Spleen (tissue), 11 donors: Measurements from ENCODE around the gene ARMC9. TPM values are rescaled to one million over a fixed set of nuclear protein-coding genes. Genes with fewer than 3 reads are reported as not detected.

Experiments used
- DNase-seq: peaks from one replicate; pipeline ENCODE4 v3.0.0-alpha.2; 2020
- H3K27ac ChIP-seq, 8 donors: fragments of 200-600 bp; sonication (generic) in 7 of 8; 1 replicate in 4 of 8; 2 replicates in 4 of 8; pipeline versions ENCODE4 v1.5.0 to v1.8.0; 2016 to 2021; ENCODE audit warnings: inconsistent platforms in 4 of 8, mild to moderate bottlenecking in 4 of 8, moderate library complexity in 1 of 8
- H3K27me3 ChIP-seq, 7 donors: fragments of 200-600 bp; sonication (generic) in 6 of 7; replicated peaks in 1 of 7; 1 replicate in 4 of 7; 2 replicates in 3 of 7; pipeline versions ENCODE4 v1.5.0 to v1.8.0; 2016 to 2021; ENCODE audit warnings: inconsistent platforms in 3 of 7, mild to moderate bottlenecking in 1 of 7
- H3K36me3 ChIP-seq, 6 donors: fragments of 200-600 bp; sonication (generic) in 5 of 6; 1 replicate in 4 of 6; 2 replicates in 2 of 6; pipeline versions ENCODE4 v1.5.0 to v1.8.0; 2016 to 2021; ENCODE audit warnings: inconsistent platforms in 2 of 6
- H3K4me1 ChIP-seq, 6 donors: fragments of 200-600 bp; sonication (generic) in 5 of 6; 1 replicate in 3 of 6; 2 replicates in 3 of 6; pipeline versions ENCODE4 v1.5.0 to v1.8.0; 2016 to 2021; ENCODE audit warnings: inconsistent platforms in 3 of 6
- H3K4me3 ChIP-seq, 8 donors: fragments of 200-600 bp; sonication (generic) in 7 of 8; 1 replicate in 4 of 8; 2 replicates in 4 of 8; pipeline versions ENCODE4 v1.5.0 to v1.8.0; 2016 to 2021; ENCODE audit warnings: inconsistent platforms in 4 of 8, mild to moderate bottlenecking in 4 of 8, moderate library complexity in 2 of 8
- H3K9me3 ChIP-seq, 8 donors: fragments of 200-600 bp; sonication (generic) in 7 of 8; 1 replicate in 4 of 8; 2 replicates in 4 of 8; pipeline versions ENCODE4 v1.5.0 to v1.8.0; 2016 to 2021; ENCODE audit warnings: inconsistent platforms in 4 of 8
- POLR2A ChIP-seq, 3 donors: fragments of 450-650 bp; IDR thresholded peaks; one replicate each; pipeline ENCODE4 v1.5.1; 2017; ENCODE audit warnings: antibody characterized with exemption in 3 of 3, mild to moderate bottlenecking in 1 of 3
- POLR2AphosphoS5 ChIP-seq, 3 donors: sonication (generic); formaldehyde crosslinking; IDR thresholded peaks; one replicate each; pipeline ENCODE4 v1.5.1; 2017; ENCODE audit warnings: antibody characterized with exemption in 3 of 3
- whole genome bisulfite sequencing, 5 donors: extraction: QIAGEN DNeasy Blood & Tissue Kit in 3 of 5; methylation state at CpG; one replicate each; pipeline versions ENCODE4 v1.1.5 to v1.1.7; 2013 to 2018; 5-methylcytosine and 5-hydroxymethylcytosine counted together
- intact Hi-C: fragments of 100-400 bp; cut with DNase I; formaldehyde crosslinking; loops from one replicate; pipeline ENCODE4 v1.15.0; 2023; ENCODE audit warnings: low total_unique reads
- polyA plus RNA-seq, 3 donors: library from polyadenylated mRNA; stranded (reverse); fragments of 200-250 nt; gene quantifications; one replicate each; pipeline ENCODE4 v1.2.1, GENCODE V29; 2013
- total RNA-seq, 7 donors: library from RNA; depleted of rRNA in 3 of 7; stranded (reverse); fragments of >200 nt in 3 of 7; fragmentation: NEBNext Ultra II Directional in 4 of 7; extraction: Animal tissue kit (Norgen Biotek cat#: 25700) in 4 of 7; gene quantifications; one replicate each; pipeline versions ENCODE4 v1.1.0 to v1.2.1, GENCODE V29; 2016 to 2021
- TF ChIP-seq, protein P1 (sequence below), 11 experiments: fragments of 200-600 bp in 7 of 11; fragments of 450-650 bp in 4 of 11; sonication (generic) in 4 of 11; IDR thresholded peaks in 8 of 11; conservative IDR thresholded peaks in 3 of 11; 1 replicate in 7 of 11; 2 replicates in 4 of 11; pipeline versions ENCODE4 v1.4.0 to v1.8.0; 2016 to 2021; ENCODE audit warnings: antibody characterized with exemption in 11 of 11, inconsistent platforms in 4 of 11, mild to moderate bottlenecking in 1 of 11
- donor health status: healthy with polysubstance abuse.
- donor health status: DM: no; HTN: no; CAD: no; lungs with moderate emphysema.
- donor health status: DM: no; HTN: no; CAD: no.
- donor health status: Bipolar disorder and iron deficiency.
- donor health status: healthy.
- donor health status: DM: no; HTN: no; CAD: no.
- donor health status: DM: yes; HTN: yes; CAD: no.

Gene ARMC9
- total and polyA plus RNA-seq, 10 donors, result 0.83 to 8.9 (median 4.7) TPM

DNA sequence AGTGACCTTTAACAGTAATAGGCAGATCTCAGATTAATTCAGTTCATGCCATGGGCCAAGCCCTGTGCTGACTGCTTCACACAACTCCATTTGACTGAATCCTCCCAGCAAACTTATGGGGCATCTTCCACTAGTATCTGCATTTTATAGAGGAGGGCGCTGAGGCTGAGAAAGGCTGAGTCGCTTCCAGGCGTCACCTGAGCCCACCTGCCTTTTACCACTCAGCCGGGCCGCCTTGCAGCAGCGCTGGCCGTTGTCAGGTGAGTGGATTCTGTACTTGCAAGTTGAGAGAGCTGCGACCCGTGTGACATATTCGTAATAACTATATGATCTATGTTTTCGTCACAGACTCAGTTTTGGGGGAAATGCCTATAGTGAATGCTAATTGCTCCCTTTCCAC lies 137.8 kb downstream of the ARMC9 start:
- Histone ChIP-seq H3K27me3 (no peaks in the 10 kb centered on the region), H3K36me3 (peaks cover 0 to 5% (median 0%) of the 10 kb centered on the region in 6 donors), H3K4me1 (no peaks in the 10 kb centered on the region), H3K27ac (no peak overlapping the region), H3K9me3 (no peaks in the 10 kb centered on the region), H3K4me3 (no peak overlapping the region)
- intact Hi-C loops, result no loop called here
- TF ChIP-seq POLR2A (IDR thresholded peaks at IDR 0.05) (no peak), POLR2AphosphoS5 (IDR thresholded peaks at IDR 0.05) (no peak)
- TF ChIP-seq, protein P1, sequence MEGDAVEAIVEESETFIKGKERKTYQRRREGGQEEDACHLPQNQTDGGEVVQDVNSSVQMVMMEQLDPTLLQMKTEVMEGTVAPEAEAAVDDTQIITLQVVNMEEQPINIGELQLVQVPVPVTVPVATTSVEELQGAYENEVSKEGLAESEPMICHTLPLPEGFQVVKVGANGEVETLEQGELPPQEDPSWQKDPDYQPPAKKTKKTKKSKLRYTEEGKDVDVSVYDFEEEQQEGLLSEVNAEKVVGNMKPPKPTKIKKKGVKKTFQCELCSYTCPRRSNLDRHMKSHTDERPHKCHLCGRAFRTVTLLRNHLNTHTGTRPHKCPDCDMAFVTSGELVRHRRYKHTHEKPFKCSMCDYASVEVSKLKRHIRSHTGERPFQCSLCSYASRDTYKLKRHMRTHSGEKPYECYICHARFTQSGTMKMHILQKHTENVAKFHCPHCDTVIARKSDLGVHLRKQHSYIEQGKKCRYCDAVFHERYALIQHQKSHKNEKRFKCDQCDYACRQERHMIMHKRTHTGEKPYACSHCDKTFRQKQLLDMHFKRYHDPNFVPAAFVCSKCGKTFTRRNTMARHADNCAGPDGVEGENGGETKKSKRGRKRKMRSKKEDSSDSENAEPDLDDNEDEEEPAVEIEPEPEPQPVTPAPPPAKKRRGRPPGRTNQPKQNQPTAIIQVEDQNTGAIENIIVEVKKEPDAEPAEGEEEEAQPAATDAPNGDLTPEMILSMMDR (IDR thresholded peaks at IDR 0.05 in 8 of 11, conservative IDR thresholded peaks at IDR 0.05 in 3 of 11), result no peak
- DNase-seq, result no peak
- WGBS, 5 donors, result 90 to 96% (median 92%) methylated on average over 11 of the region's 11 CpGs

DNA sequence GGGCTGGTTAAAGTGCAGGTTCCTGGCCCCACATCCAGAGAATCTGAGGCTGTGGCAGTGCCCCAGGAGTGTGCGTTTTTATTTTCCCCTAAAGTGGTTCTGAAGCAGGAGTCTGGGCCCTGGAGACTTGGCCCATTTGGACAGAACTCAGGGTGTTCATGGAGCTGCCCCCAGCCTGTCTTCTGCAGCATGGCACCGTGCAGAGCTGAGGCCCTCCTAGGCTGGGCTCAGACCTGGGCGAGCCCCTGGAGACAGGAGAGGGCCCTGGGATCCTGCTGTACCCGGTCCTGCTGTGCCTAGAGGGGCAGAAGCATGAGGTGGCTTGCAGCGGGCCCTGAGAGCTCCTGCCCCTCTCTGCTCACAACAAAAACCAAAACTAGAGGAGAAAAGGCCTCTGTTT lies 138.3 kb downstream of the ARMC9 start:
- peaks cover 0 to 4% (median 0%) of the 10 kb centered on the region in 6 donors for H3K36me3 ChIP-seq
- WGBS, 5 donors, result 78 to 99% (median 89%) methylated on average over 4 to 5 of the region's 5 CpGs

GRCh38 chr2:231337807-231338759 lies 139.7 kb downstream of the ARMC9 start:
- TF ChIP-seq POLR2A (IDR thresholded peaks at IDR 0.05) (no peak), POLR2AphosphoS5 (IDR thresholded peaks at IDR 0.05) (no peak)
- TF ChIP-seq, protein P1 (IDR thresholded peaks at IDR 0.05 in 8 of 11, conservative IDR thresholded peaks at IDR 0.05 in 3 of 11), result no peak
- no peaks in the 10 kb centered on the region for H3K27me3 ChIP-seq
- no peak overlapping the region for H3K27ac ChIP-seq
- H3K9me3 ChIP-seq, result no peaks in the 10 kb centered on the region
- peaks cover 0 to 8% (median 0%) of the 10 kb centered on the region in 6 donors for H3K4me1 ChIP-seq
- H3K36me3 ChIP-seq, result no peaks in the 10 kb centered on the region
- no peak overlapping the region for H3K4me3 ChIP-seq
- WGBS, 5 donors, result 89 to 94% (median 91%) methylated on average over 18 of the region's 18 CpGs
- intact Hi-C loops, result no loop called here
- no peak for DNase-seq

More for the DNA sequence above, 138.3 kb downstream of the ARMC9 start:
- intact Hi-C loops, result no loop called here
- no peak overlapping the region for H3K4me3 ChIP-seq
- no peaks in the 10 kb centered on the region for H3K4me1 ChIP-seq
- H3K27ac ChIP-seq, result no peak overlapping the region
- no peaks in the 10 kb centered on the region for H3K9me3 ChIP-seq
- no peak for DNase-seq
- TF ChIP-seq, protein P1 (IDR thresholded peaks at IDR 0.05 in 8 of 11, conservative IDR thresholded peaks at IDR 0.05 in 3 of 11), result no peak
- no peak for TF ChIP-seq POLR2A (IDR thresholded peaks at IDR 0.05)
- H3K27me3 ChIP-seq, result no peaks in the 10 kb centered on the region

DNA sequence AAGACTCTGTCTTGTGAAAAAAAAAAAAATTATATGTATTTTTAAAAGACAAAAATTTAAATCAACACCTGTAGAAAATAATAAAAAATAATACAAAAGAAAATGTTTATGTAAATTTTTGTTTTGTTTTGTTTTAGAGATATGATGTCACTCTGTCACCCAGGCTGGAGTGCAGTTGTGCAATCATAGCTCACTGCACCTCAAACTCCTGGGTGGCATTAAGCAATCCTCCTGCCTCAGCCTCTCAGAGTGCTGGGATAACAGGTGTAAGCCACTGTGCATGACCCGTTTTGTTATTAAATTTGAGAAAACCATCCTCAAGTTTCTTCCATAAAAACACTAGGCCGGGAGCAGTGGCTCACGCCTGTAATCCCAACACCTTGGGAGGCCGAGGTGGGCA lies 140.9 kb downstream of the ARMC9 start:
- Histone ChIP-seq H3K27me3 (no peaks in the 10 kb centered on the region), H3K36me3 (no peaks in the 10 kb centered on the region), H3K4me1 (peaks cover 0 to 15% (median 0%) of the 10 kb centered on the region in 6 donors), H3K27ac (no peak overlapping the region), H3K4me3 (no peak overlapping the region), H3K9me3 (no peaks in the 10 kb centered on the region)
- no peak for TF ChIP-seq POLR2AphosphoS5 (IDR thresholded peaks at IDR 0.05)
- TF ChIP-seq, protein P1 (IDR thresholded peaks at IDR 0.05 in 8 of 11, conservative IDR thresholded peaks at IDR 0.05 in 3 of 11), result no peak
- WGBS, 5 donors, result 90 to 95% (median 92%) methylated on average over 4 of the region's 4 CpGs
- DNase-seq, result no peak
- intact Hi-C loops, result no loop called here
